ENCODE measurements around the gene PAX5.

Gene PAX5

DNA sequence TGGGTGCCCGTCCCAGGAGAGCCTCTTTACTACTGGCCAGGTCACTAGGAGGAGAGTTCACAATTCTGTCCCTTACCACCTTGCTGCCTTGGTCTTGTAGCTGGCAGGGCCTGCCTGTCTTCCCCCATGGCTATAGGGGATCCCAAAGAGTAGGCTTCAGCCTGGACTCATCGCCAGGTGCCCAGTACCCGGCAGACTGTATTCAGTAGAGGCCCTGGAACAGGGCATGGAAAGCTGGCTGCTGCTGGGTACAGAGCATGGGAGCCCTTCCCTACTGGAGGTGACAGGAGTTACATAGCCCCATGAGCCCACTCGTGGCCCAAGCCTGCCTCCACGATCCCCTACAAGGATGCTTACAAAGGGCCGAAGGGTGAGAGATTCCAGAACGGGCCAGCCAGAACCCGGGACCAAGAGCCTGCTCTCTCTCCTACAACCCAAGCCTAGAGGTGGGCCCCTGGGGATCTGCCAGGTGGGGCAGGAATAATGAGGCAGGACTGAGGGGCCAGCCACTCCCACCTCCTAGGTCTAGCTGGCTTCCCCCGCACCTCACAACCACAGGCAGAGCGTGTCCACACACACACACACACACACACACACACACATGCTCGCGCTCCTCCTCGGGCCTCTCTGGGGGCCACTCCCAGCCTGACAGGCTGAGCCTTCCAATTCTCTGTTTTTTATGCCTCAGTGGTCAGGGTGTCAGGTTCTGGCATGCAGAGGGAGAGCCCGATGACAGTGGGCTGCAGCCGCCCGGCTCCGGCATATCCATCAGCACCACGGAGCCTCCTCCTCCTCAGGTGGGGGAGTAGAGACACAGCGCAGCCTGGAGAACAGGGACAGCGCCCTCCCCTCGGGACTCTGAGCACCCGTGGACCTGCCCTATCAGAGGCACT lies 186.0 kb downstream of the PAX5 start:
- DNase-seq: no peak

DNA sequence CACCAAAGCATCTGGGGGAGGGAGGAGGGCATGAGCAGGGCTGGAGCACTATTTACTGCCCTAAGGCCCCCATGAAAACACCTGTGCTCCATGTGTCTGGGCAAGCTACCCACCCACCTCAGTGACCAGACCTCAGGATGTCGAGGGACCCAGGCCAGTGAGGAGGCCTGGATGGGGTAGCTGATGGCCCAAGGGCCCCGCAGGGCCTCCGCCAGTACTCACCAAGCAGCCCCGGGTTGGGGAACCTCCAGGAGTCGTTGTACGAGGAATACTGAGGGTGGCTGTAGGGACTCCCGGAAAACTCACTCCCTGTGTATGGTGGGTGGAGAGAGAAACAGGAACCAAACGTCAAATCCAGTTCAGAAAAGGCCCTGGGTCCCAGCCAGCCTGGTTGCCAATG lies 187.4 kb downstream of the PAX5 start:
- DNase-seq: no peak

DNA sequence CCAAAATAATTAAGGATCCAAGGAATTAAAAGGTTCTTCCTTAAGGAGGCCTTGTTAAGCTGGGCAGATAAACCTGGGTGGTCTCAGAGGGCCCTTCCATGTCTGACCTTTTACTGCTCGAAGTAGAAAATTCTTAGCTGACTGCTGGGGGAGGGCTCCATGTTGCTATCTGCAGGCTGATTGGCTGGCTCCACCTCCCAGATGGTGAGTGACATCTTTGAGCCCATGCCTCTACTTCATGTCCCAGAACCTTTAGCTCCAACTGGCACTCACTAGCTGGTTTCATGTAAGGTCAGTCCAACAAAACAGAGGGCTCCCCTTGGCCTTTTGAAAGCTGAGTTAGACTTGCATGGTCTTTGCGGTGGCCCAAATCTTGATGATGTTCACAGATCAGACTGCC lies 188.2 kb downstream of the PAX5 start:
- DNase-seq: no peak

DNA sequence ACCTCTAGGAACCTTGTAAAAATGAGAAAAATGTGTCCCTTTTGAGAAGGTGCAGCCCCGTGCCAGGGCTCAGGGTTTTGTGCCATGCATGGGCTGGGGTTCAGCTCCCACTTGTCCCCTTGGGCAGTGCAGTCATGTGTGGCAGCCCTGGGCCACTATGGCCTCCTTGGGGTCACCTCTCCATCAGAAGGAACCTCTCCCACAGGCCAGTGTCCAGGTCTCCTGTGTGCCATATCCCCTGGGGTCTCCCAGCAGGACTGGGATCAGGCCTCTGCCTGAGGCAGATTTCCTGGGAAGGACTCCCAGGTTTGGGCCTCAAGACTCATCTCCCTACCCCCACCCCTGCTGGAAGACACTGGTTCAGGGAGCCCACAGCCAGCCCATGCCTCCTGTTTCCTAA lies 189.1 kb downstream of the PAX5 start:
- DNase-seq: no peak

DNA sequence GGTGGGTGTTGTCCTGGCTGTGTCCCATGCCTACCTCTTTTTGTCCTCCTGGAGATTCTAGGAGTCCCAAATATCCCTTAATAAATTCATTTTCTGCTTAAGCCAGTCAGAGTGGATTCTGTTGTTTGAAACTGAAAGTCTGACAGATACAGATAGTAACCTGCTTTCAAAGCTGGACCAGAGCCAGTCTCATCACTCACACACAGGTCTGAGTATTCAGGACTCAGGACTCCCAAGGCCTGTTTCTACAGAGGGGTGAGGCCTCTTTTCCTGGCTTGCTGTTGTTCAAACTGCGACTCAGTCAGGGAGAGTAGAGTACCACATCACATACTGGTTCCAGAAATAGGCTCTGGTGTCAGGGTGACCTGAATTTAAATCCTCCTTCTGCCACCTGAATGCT lies 190.1 kb downstream of the PAX5 start:
- no peak for DNase-seq

DNA sequence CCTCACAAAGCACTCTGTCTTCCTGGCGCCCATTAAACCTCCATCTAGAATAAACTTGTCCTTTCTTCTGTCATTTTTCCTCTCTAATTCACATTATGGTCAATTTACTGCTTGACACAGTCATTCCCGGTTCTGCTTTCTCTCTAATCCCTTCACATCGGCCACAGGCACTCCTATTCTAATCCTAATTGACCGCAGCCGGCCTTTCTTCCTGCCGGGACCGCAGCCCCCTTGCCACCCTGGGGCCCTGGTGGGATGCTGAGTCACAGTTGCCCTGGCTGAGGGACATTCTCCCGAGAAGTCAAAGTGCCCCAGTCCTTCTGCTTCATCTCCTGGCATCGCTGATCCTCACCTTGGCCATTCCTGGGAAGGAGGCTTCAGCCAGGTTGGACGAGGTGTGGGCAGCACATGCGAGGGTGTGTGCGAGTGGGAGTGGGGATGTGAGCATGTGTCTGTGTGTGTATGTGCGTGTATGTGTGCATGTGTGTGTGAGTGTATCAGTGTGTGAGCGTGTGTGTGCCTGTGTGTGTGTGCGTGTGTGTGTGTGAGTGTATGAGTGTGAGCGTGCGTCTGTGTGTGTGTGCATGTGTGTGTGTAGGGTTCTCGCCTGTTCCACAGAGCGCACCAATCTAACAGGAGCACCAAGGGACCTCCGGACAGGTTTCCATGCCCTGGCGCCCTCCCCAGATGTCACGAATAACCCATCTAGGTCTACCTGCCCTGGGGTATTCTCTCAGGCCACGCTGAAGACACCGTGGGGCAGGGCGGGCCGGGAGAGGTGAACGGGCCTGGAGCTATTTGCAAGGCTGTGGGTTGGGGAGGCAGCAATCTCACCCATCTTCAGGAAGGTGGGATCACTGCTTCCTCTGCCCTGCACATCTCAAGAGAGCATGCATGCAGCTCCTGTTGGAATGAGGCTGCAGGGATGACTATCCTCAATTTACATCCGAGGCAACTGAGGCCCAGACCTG lies 191.2 kb downstream of the PAX5 start:
- DNase-seq: no peak

DNA sequence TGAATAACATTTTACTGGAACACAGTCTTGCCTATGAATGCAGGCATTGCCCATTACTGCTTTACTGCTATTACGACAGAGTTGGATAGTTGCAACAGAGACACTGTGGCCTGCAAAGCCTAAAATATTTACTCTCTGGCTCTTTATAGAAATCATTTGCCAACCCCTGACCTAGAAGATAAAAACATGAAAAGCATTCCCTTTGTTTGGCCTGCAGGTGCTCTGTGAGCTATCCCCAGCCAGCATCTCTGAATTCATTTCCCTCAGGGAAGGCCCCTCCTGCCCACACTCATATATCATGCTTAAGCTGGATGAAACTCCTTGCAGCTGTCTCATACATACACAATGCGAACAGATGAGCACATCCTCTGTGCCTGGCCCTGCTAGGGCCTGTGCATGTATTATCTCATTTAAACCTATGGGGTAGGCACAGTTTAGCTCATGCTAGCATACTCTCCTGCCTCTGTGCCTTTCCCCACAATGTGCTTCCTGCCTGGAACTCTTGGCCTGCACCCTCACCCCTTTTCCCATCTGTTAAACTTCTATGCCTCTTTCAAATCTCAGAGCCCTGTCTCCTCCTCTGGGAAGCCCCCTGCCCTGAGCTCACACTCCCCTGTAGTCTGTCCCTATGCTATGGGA lies 193.1 kb downstream of the PAX5 start:
- no peak for DNase-seq

DNA sequence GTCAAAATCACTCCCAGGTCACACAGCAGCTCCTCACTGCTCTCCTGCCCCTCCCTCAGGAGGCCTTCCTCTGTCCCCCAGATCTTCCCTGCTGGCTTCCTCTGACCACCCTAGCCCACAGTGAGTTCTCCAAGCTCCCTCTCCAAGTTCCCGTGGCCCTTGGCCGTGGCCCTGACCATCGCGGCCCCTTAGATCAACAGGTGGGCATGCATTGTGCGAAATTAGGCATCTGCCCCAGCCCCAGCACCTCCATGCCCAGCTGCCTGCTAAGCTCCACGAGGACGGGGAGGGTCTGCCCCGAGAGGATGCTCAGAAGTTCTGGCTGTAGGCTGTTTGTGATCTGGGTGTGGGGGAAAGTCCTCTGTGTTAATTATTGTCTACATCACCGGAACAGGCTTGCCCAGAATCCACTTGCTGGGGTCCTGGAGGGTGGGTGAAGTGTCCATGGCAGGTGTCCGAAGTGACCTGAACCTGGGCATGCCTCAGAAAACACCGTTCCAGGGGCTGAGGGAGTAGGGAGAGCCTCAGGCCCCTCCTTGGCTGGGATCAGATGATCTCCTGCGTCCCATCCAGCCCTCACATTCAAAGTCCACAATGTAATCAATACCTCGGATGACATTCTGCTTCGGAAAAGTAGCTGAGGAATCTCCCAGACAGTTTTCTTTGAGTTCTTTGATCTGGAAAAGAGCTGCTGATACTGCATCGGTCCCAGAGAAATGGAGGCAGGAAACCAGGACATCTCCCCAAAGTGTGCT lies 194.8 kb downstream of the PAX5 start:
- no peak for DNase-seq

DNA sequence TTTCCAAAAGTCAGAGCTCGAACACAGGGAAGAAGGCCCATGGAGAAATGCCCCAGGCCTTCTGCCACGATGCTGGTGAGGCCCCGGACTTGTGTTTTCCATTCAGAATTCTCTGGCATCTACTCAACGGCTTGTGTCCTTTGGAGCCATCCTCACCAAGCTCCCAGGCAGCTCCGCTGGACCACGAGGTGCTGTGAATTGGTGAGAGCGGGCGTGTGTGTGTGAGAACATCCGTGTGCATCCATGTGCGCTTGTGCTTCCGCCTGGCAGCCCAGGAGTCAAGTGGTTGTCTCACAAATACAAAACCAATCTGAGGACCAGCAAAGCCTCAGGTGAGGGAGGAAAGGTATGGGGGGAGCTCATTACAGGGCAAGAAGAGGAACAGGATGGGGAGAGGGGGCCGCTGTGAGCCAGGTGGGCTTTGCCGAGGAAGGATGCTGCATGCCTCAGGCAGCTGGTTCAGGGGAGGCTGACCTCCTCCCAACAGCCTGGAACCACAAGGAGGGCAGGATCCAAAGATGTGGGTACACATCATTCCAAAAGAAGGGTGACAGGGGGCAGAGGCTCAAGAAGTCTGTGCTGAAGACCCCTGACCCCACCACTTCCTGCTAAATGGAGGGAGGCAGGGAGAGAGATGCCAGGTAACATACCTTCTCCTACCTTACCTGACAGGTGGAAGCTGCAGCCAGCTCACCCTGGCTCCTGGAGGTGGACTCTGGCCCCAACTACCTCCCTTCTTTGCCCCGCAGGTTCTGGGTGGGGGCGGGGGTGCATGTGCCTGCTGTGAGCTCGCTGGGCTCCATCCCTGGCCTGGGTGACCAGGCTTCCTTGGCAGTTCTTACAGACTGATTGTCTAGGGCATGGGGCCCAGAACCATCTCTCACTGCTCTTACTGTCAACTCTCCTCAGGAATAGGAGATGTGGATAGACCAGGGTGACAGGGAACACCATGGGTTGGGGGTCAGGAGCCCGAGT lies 196.3 kb downstream of the PAX5 start:
- no peak for DNase-seq

DNA sequence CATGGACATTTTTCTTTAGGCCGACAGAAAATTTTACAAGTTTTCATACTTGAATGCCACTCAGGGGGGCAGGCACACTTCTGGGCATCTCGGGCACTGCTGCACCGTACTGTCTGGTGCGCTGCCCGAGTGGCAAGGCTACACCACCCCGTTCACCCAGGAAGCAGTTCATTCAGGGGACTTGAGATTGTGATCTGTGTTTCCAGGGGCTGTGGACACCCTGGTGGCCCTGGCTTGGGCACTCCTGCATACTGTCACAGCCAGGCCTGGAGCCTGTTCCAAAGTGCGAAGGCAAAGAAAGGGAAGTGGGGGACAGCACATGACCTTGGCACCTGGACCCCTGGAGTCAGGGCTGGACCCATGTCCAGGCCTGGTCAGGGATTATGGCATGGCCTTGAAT lies 197.6 kb downstream of the PAX5 start:
- no peak for DNase-seq

DNA sequence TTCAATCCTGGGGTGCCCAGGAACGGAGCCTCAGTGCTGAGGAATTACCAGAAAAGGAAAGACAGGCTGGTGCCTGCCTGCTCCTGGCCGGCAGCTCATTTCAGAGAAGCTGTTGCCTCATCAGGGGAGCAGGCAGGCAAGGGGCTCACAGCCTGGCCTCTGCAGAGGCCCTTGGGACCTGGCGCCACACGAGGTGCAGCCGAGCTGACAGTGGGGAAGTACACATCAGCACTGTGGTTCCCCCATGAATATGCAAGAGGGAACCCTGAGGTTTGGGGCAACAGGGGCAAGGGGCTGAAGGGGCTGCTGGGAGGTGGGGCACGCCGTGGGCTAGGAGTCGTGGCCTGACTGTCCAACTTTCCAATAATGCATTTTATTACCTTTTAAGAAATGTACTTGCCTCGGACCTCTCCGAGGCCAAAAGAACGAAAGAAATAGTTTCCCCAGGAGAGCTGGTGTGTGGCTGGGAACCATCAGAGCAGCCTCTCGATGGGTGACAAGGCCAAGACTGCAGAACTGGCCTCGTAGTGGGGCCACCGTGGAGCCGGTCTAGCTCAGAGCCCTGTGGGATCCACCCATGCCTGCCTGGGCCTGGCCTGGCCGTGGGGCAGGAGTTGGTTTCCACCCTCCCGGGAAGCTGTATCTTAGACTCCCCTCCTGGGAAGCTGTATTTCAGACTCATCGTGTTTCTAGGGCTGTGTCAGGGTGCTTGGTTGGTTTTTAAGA lies 198.6 kb downstream of the PAX5 start:
- no peak for DNase-seq

DNA sequence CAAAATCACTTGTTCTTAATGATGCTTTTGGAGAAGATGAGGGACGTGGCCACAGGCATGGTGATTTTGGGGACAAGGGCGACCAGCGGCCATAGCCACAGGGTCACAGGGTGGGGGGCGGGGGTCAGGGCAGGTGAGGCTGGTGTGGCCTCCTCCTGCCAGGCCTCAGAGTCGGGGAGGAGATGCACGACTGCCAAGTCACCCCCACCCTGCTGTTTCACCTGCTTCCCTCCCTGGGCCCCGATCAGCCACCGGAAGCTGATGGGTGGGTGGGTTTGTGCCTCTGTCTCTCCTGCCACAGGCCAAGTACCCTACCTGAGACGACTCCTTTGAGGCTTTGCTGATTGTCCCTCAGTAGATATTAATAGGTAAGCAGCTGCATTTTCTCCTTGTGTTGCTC lies 199.3 kb downstream of the PAX5 start:
- no peak for DNase-seq

DNA sequence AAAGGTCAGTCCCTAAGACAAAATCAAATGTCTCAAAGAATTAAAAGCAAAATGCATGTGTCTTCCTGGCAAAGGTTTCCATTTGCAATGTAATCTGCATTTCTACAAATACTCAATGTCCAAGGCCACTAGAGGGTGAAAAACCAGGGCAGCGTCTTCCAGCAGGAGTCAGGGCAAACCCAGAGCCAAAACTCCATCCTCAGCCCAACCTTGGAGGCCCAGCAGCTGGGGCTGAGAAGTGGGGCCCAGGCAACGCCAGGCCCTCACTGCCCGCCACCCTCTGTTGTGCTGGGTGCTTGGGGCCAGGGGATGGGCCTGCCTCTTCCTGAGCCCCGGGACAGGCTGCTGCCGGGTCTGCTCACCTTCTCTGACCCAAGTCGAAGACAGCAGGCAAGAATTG lies 200.1 kb downstream of the PAX5 start:
- DNase-seq: no peak

DNA sequence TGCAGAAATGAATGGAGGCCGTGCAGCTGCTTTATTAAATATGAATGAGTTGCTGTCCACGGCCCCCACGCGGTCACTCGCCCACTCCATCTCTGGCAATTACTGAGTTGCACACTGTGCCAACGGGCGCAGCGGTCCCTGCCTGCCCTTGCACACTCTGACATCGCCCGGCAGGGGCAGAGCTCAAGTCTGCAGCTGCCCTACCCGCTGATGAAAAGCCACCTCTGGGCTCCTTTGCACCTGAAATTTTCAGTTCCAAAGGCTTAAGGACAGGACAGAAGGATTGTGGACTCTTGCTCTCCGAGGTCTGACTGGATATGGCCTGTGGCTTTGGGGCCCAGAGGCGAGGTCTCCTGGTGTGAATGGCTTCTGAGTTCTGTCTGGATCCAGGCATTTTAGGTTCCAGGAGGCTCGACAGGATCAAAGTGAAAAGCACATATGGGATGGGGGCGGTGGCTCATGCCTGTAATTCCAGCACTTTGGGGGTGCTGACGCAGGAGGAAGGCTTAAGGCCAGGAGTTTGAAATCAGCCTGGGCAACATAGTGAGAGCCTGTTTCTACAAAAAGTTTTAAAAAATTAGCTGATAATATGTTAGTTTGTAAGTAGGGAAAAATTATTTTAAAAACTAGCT lies 201.8 kb downstream of the PAX5 start:
- no peak for DNase-seq

DNA sequence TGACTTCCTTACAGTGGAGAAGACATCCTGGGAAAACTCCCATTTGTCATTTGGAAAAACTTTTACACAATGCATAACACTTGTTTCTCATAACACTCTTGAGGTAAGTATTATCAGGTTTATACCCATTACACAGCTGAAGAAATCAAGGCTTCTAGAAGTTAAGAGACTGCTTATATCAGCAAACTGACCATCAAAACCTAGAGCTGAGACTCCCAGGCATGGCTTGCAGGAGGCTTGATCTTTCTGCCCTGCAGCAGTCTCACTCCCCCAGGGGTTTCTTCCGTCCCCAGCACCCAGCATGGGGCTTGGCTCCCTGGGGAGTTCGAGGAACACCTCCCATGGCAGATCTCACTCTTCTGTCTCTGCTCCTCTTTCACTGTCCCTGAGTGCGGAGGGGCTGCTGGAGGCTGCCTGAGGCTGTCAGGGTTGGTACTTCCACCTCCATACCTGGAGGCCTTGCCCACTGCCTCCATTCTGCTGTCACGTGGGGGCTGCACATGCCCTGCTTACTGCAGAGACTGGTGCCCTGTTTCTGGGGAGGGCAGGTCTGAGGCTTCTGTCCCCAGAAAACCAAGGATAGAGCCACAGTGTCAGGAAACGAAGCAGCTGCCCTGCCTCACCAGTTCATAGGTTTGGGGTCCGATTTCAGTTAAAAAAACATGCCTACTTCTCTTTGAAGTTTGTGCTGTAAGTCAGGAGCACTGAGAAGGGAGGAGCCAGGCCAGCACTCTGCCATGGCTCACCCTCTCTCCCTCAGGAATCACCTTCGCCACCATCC lies 202.5 kb downstream of the PAX5 start:
- no peak for DNase-seq

DNA sequence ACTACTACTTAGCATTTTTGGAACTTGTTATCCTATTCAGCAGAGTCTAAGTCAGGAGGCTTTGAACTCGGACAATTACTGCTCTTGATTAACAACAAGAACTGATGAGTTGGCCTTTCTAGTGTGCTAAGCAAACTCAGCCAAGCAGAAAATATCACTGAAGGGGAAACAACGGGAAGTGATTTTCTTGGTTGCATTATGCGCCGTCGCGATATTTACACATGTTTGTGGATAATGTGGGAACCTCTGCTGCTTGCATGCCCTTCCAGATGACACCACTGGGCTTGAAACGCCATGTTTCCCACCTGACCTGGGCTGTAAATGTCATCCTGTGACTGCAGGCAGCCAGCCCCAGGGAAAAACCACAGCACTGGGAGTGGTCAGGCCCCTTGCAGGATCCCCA lies 205.5 kb downstream of the PAX5 start:
- DNase-seq: no peak

DNA sequence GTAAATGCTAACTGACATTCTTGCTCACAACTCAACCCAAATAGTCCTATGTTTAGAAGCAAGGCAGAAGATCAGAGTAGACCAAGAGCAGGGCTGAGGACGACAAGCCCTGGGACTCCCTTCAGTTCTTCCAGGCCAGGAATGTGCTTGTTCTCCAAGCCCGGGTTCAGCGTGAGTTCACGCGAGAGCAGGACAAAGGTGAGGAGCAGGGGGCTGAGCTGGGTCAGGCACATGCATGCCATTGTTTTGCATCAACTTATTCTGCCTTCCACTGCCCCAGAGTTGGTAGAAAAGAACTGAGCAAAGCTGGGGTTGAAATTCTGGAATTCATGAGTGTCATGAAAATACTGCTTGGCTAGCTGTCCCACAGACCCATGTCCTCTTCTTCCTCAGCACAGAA lies 206.5 kb downstream of the PAX5 start:
- DNase-seq: no peak

DNA sequence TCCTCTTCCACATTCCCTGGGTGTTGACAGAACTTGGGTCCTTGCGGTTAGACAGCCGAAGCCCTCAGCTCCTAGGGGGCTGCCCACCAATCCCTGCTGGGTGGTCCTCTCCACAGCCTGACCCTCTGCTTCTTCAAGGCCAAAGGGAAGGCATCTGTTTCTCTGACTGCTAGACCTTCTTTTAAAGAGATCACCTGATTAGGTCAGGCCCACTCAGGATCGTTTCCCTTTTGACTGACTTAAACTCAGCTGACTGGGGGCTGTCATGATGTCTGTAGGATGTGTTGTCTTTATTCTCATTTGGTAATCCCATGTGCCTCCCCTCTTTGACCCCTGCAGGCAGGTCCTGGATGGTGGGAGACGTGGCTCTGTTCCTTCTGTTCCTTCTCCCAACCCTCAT lies 207.5 kb downstream of the PAX5 start:
- DNase-seq: no peak

DNA sequence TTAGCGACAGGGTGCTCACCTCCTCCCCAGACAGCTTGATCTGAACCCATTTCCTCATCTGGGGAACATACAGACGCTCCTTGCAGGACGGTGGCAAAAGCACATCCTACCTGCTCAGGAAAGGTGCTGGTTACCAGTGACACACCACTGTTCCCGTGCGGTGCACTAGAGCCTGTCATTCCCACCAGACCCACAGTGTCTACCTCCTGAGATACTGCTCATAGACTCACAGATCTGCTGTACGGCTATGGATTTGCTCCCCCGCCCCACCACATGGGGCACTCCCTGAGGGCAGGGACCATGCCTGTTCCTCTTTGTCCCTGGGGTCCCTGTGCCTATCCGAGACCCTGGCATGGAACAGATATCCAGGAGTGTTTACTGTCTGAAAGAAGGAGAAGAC lies 208.9 kb downstream of the PAX5 start:
- DNase-seq: no peak

All from activated T-cell treated with anti-CD3 and anti-CD28 coated beads, Interleukin-2, amount 50 U/mL, for 1 hour (primary cell).